ENCODE results near the gene VAPA. TPM values are rescaled to one million over a fixed set of nuclear protein-coding genes. Genes with fewer than 3 reads are reported as not detected.

The VAPA gene
- total and polyA plus RNA-seq, 9 of the 15 experiments (the other 6 are each of a cell fraction or from before 2014, with no cell fraction given) = 219 to 902 (median 526) TPM

DNA sequence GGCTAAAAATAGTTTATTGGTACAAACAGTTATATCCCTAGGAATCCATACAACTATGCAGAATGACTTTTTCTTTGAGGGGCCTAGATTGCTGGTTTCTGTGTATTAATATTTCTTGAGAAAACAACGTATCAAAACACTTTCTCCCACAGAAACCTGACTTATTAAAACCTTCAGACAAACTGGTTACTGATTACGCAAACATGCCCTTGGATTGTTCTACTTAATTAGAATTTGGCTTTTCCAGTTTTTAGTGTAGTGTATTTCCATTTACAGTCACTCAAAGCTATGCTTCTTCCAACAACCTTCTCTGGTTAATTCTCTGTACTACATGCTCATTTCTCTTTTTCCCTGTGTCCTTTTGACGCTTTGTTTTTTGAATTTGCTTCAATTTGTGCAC, 20.0 kb downstream of the VAPA start:
- no peak overlapping the region for H3K4me3 ChIP-seq
- H3K27me3 ChIP-seq (ENCODE audit: control insufficient read depth in 2 of 2, insufficient read depth in 2 of 2, low read length in 2 of 2) = no peaks in the 10 kb centered on the region
- H3K27ac ChIP-seq (ENCODE audit: extremely low read depth, low read depth, low read length) = 0 out of 3 replicates have a peak overlapping the region, but pooled peaks have one; percentile 8
- POLR2A ChIA-PET = interaction anchor here (0.6 to 2.6 kb wide), 4 partner anchors 9 to 53 kb away, joined by 3 to 10 read pairs (median 4); no protein-coding TSS in a partner anchor
- no peak for ATAC-seq
- no peak for TF ChIP-seq CEBPG (CRISPR knock-in tag; IDR thresholded peaks at IDR 0.05)
- peak in 1 of 2 experiments; percentile 43; a peak in 1 of 4 replicates for TF ChIP-seq CEBPG (tag; conservative IDR thresholded peaks at IDR 0.05 in 1 of 2, IDR thresholded peaks at IDR 0.05 in 1 of 2)
- TF ChIP-seq KLF1 (tag; IDR thresholded peaks at IDR 0.05) = no peak
- TF ChIP-seq RAD21 (CRISPR knock-in tag; conservative IDR thresholded peaks at IDR 0.05 in 1 of 2, IDR thresholded peaks at IDR 0.05 in 1 of 2) = 0 out of 4 replicates have a peak, but pooled peaks of 1 of the 2 experiments have one; percentile 4
- 0 out of 2 replicates have a peak, but pooled peaks have one; percentile 8 for TF ChIP-seq POLR2A (conservative IDR thresholded peaks at IDR 0.05)
- TF ChIP-seq CEBPB (tag; IDR thresholded peaks at IDR 0.05) = peak; percentile 53
- no peak for DNase-seq (ENCODE audit: extremely low read depth in 1 of 4, low spot score in 3 of 4)
- no peak overlapping the region for H3K4me2 ChIP-seq (ENCODE audit: insufficient read depth, low read length)
- BruUV-seq (replicated peaks) = no TSS peak
- FAIRE-seq = no peak
- no peaks in the 10 kb centered on the region; the same call in 1 of the 2 replicates for H3K9me3 ChIP-seq (replicated peaks; ENCODE audit: control insufficient read depth, insufficient read depth, low read depth, low read length)
- no peak overlapping the region for H3K9ac ChIP-seq (ENCODE audit: insufficient read depth in 1 of 2, low read depth in 2 of 2, low read length in 2 of 2)
- peaks cover 99% of the 10 kb centered on the region for H3K79me2 ChIP-seq (ENCODE audit: control insufficient read depth, insufficient read depth, low read length)
- CTCF ChIA-PET (ENCODE audit: low intra/inter-chr PET ratio) = no interaction called here
- H4K20me1 ChIP-seq (replicated peaks; ENCODE audit: control insufficient read depth, insufficient read depth, low read length) = no peaks in the 10 kb centered on the region; the same call in 1 of the 2 replicates
- 86% methylated on average over 3 of the region's 3 CpGs for WGBS (ENCODE audit: insufficient coverage, low coverage, missing lambda C conversion rate)
- in situ Hi-C loops (cut with MboI) (no loop called here), intact Hi-C loops (cut with micrococcal nuclease) (no loop called here)
- no peaks in the 10 kb centered on the region for H3K9me1 ChIP-seq (ENCODE audit: control insufficient read depth, insufficient read depth, low read length)
- peaks cover 82% of the 10 kb centered on the region for H3K36me3 ChIP-seq (ENCODE audit: control insufficient read depth, insufficient read depth, low read length)
- no peak overlapping the region for H2AFZ ChIP-seq (ENCODE audit: low read depth, low read length)
- H3K4me1 ChIP-seq (replicated peaks in 1 of 2; ENCODE audit: control insufficient read depth in 2 of 2, insufficient read depth in 2 of 2, low read length in 2 of 2) = peaks cover 0 to 25% of the 10 kb centered on the region in 2 experiments; a peak in 3 of 5 replicates
